ENCODE measurements around the gene EDN2. TPM values are rescaled to one million over a fixed set of nuclear protein-coding genes. Genes with fewer than 3 reads are reported as not detected.

Gene EDN2
- total RNA-seq, 3 donors from 2014 or later, result 2.3 to 3.8 TPM; not detected in 1

- intact Hi-C loops (cut with DNase I; ENCODE audit: low total_unique reads), result no loop called here
- Histone ChIP-seq H3K27me3 (no peaks in the 10 kb centered on the region), H3K9me3 (no peaks in the 10 kb centered on the region), H3K4me1 (peaks cover 5 to 36% of the 10 kb centered on the region in 2 donors), H3K27ac (no peak overlapping the region), H3K36me3 (no peaks in the 10 kb centered on the region), H3K4me3 (peak overlapping the region in 1 of 3 donors; percentile 7)
- no peak for DNase-seq (ENCODE audit: low spot score in 2 of 2)
- TF ChIP-seq, protein P1, sequence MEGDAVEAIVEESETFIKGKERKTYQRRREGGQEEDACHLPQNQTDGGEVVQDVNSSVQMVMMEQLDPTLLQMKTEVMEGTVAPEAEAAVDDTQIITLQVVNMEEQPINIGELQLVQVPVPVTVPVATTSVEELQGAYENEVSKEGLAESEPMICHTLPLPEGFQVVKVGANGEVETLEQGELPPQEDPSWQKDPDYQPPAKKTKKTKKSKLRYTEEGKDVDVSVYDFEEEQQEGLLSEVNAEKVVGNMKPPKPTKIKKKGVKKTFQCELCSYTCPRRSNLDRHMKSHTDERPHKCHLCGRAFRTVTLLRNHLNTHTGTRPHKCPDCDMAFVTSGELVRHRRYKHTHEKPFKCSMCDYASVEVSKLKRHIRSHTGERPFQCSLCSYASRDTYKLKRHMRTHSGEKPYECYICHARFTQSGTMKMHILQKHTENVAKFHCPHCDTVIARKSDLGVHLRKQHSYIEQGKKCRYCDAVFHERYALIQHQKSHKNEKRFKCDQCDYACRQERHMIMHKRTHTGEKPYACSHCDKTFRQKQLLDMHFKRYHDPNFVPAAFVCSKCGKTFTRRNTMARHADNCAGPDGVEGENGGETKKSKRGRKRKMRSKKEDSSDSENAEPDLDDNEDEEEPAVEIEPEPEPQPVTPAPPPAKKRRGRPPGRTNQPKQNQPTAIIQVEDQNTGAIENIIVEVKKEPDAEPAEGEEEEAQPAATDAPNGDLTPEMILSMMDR (IDR thresholded peaks at IDR 0.05), result no peak
These were observed 2.9 kb upstream of the EDN2 start for GRCh38 chr1:41487126-41488039.

DNA sequence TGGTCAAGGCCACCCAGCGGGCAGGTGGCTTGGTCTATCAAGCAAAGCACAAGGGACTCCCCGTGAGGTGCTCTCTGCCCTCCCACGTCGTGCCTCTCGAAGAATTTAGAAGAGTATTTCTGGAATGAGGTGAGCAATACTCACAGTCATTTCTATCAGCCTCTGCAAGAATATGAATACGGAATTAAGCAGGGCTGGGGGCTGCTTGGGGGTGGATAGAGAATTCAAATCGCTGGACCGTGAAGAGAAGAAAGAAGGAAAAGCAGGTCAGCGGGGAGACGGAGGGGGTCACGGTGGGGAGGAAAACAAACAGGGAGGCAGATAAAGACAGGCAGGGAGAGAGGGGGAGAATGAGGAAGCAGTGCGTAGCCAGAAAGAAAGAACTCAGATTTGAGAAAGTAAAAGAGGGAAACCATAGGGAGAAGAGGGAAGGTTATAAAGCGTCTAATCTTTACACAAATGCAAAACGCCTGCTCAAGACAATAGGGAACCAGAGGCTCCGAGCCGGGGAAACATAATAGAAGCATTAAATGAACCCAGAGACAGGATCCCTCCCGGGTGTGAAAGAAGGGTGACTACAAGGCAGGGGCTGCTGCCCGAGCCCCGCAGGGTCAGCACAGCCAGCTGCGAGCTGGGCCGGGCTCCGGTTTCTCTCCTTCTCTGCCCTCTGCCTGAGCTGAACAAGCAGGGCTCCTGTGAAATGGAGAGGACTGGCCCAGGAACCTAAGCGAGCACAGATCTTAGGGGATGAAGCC lies 2.1 kb upstream of the EDN2 start:
- TF ChIP-seq POLR2A (IDR thresholded peaks at IDR 0.05), result no peak
- TF ChIP-seq, protein P1 (IDR thresholded peaks at IDR 0.05), result no peak
- no peak for TF ChIP-seq POLR2AphosphoS5 (IDR thresholded peaks at IDR 0.05)
- DNase-seq (ENCODE audit: low spot score in 2 of 2), result no peak
- no peak overlapping the region for H3K27ac ChIP-seq
- no peaks in the 10 kb centered on the region for H3K9me3 ChIP-seq
- H3K4me1 ChIP-seq, result peaks cover 9 to 39% of the 10 kb centered on the region in 2 donors
- H3K36me3 ChIP-seq, result no peaks in the 10 kb centered on the region
- no peaks in the 10 kb centered on the region for H3K27me3 ChIP-seq
- intact Hi-C loops (cut with DNase I; ENCODE audit: low total_unique reads), result no loop called here
- peak overlapping the region in 1 of 3 donors; percentile 7 for H3K4me3 ChIP-seq

- TF ChIP-seq POLR2AphosphoS5 (IDR thresholded peaks at IDR 0.05), result no peak
- TF ChIP-seq POLR2A (IDR thresholded peaks at IDR 0.05), result no peak
- TF ChIP-seq, protein P1 (IDR thresholded peaks at IDR 0.05), result no peak
- H3K27me3 ChIP-seq, result no peaks in the 10 kb centered on the region
- no peaks in the 10 kb centered on the region for H3K9me3 ChIP-seq
- DNase-seq (ENCODE audit: low spot score in 2 of 2), result no peak
- H3K4me1 ChIP-seq, result peaks cover 9 to 39% of the 10 kb centered on the region in 2 donors
- intact Hi-C loops (cut with DNase I; ENCODE audit: low total_unique reads), result no loop called here
- no peak overlapping the region for H3K4me3 ChIP-seq
- H3K27ac ChIP-seq, result no peak overlapping the region
- no peaks in the 10 kb centered on the region for H3K36me3 ChIP-seq
These were observed 1.5 kb upstream of the EDN2 start for GRCh38 chr1:41486053-41486370.

GRCh38 chr1:41485605-41486004 lies 1.1 kb upstream of the EDN2 start:
- H3K27ac ChIP-seq, result no peak overlapping the region
- no peak overlapping the region for H3K4me3 ChIP-seq
- no peak for DNase-seq (ENCODE audit: low spot score in 2 of 2)
- intact Hi-C loops (cut with DNase I; ENCODE audit: low total_unique reads), result no loop called here
- H3K36me3 ChIP-seq, result no peaks in the 10 kb centered on the region
- H3K27me3 ChIP-seq, result no peaks in the 10 kb centered on the region
- TF ChIP-seq, protein P1 (IDR thresholded peaks at IDR 0.05), result no peak
- no peak for TF ChIP-seq POLR2A (IDR thresholded peaks at IDR 0.05)
- TF ChIP-seq POLR2AphosphoS5 (IDR thresholded peaks at IDR 0.05), result no peak
- H3K4me1 ChIP-seq, result peaks cover 9 to 39% of the 10 kb centered on the region in 2 donors
- H3K9me3 ChIP-seq, result no peaks in the 10 kb centered on the region

GRCh38 chr1:41483960-41484401 lies 502 bp downstream of the EDN2 start:
- TF ChIP-seq POLR2A (IDR thresholded peaks at IDR 0.05) (no peak), POLR2AphosphoS5 (IDR thresholded peaks at IDR 0.05) (no peak)
- TF ChIP-seq, protein P1 (IDR thresholded peaks at IDR 0.05), result no peak
- Histone ChIP-seq H3K27ac (no peak overlapping the region), H3K36me3 (no peaks in the 10 kb centered on the region), H3K4me1 (peaks cover 9 to 45% of the 10 kb centered on the region in 2 donors), H3K4me3 (peak overlapping the region in 2 of 3 donors; percentile 13 to 56), H3K9me3 (no peaks in the 10 kb centered on the region), H3K27me3 (no peaks in the 10 kb centered on the region)
- intact Hi-C loops (cut with DNase I; ENCODE audit: low total_unique reads), result no loop called here
- no peak for DNase-seq (ENCODE audit: low spot score in 2 of 2)

All from breast epithelium (tissue), 4 donors.